HG03280 (cell line): Measurements from ENCODE around the gene YIPF3.
"Not testable (repeated sequence)": the region's sequence is repeated elsewhere in the genome, so short reads cannot be mapped to it uniquely, and the experiment has no call there.

Experiments
- ATAC-seq: cut with Tn5 transposase; IDR thresholded peaks from one replicate; pipeline ENCODE4 v1.9.1; 2021; ENCODE audit warnings: mild to moderate bottlenecking, moderate library complexity; ENCODE audit not compliant: unreplicated experiment

The YIPF3 gene

GRCh38 chr6:43467265-43467664 is 49.5 kb downstream of the YIPF3 start:
- ATAC-seq: not testable (repeated sequence)

- no peak for ATAC-seq
Observed at GRCh38 chr6:43465948-43466347, 50.8 kb downstream of the YIPF3 start.

DNA sequence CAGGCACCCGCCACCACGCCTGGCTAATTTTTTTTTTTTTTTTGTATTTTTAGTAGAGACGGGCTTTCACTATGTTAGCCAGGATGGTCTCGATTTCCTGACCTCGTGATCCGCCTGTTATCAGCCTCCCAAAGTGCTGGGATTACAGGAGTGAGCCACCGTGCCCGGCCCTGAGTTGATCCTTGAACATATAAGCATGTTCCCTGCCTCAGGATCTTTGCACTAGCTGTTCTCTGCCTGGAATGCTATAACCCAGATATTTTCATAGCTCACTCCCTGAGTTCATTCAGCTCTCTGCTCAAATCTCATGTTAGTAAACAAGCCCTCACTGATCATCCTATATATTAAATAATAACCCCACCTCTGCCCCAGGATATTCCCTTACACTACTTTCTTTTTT is 52.4 kb downstream of the YIPF3 start:
- ATAC-seq: no peak

DNA sequence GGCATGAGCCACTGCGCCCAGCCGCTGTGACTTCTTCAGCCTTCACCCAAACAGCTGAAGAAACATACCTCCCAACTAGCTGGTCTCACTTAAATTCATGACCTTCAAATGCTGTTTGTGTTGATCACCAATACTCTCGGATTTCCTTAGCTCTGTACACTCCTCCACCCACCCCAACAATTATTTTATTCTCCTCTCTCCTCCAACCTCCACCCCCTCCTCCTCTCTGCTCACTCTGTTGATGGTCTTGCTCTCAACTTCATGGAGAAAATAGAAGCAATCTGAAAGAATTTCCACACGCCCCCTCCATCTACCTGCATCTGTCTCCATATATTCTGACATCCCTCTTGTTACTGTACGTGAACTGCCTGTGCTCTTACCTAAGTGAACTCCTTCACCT is 54.8 kb downstream of the YIPF3 start:
- no peak for ATAC-seq
